OCI-LY3 (cell line): ENCODE data around the gene PCDHGA7.
"Not testable (repeated sequence)": the region's sequence is repeated elsewhere in the genome, so short reads cannot be mapped to it uniquely, and the experiment has no call there.

Experiments used
- H2AFZ ChIP-seq: fragments of 200-600, 300-600 bp; shearing (Covaris generic); 2 replicates; pipeline ENCODE4 v1.6.0; 2014; ENCODE audit warnings: antibody characterized with exemption, low read depth, low read length
- H3K27ac ChIP-seq: fragments of 200-600, 300-600 bp; sonication (generic); 2 replicates; pipeline ENCODE4 v1.5.1; 2014; ENCODE audit warnings: mild to moderate bottlenecking, low read length, moderate library complexity, mixed read lengths
- H3K27me3 ChIP-seq: fragments of 200-600, 300-600 bp; sonication (generic); 2 replicates; pipeline ENCODE4 v1.6.1; 2014; ENCODE audit warnings: low read depth, low read length, mixed read lengths
- H3K36me3 ChIP-seq: fragments of 200-600, 300-600 bp; sonication (generic); replicated peaks from 2 replicates; pipeline ENCODE3; 2014; ENCODE audit warnings: low read depth, low read length, mixed read lengths
- H3K4me1 ChIP-seq: fragments of 300-600, 200-600 bp; sonication (generic); 2 replicates; pipeline ENCODE4 v1.6.1; 2014; ENCODE audit warnings: low read length, mixed read lengths
- H3K4me2 ChIP-seq: fragments of 200-600, 300-600 bp; sonication (generic); 2 replicates; pipeline ENCODE4 v1.6.1; 2014; ENCODE audit warnings: low read length, mixed read lengths
- H3K4me3 ChIP-seq: fragments of 300-600, 200-600 bp; sonication (generic); 2 replicates; pipeline ENCODE4 v1.5.1; 2014; ENCODE audit warnings: antibody characterized with exemption, mild to moderate bottlenecking, low read length, moderate library complexity
- H3K79me2 ChIP-seq: fragments of 300-600, 200-600 bp; shearing (Covaris generic); 2 replicates; pipeline ENCODE4 v1.6.1; 2014; ENCODE audit warnings: mild to moderate bottlenecking, low read length, mixed read lengths
- H3K9ac ChIP-seq: fragments of 300-600, 200-600 bp; shearing (Covaris generic); 2 replicates; pipeline ENCODE4 v1.6.0; 2014; ENCODE audit warnings: mild to moderate bottlenecking, low read length, moderate library complexity
- H3K9me3 ChIP-seq: fragments of 200-600, 300-600 bp; shearing (Covaris generic); 2 replicates; pipeline ENCODE4 v1.6.1; 2014; ENCODE audit warnings: low read length, mixed read lengths; ENCODE audit not compliant: insufficient read depth
- H4K20me1 ChIP-seq: fragments of 200-600, 300-600 bp; sonication (generic); 2 replicates; pipeline ENCODE4 v1.6.1; 2016; ENCODE audit warnings: low read length, mixed read lengths; ENCODE audit not compliant: insufficient read depth
- CTCF ChIP-seq: fragments of 200-600, 300-600 bp; sonication (generic); IDR thresholded peaks from 2 replicates; pipeline ENCODE4 v1.5.1; 2014; ENCODE audit warnings: antibody characterized with exemption, low read length, low read depth
- EZH2phosphoT487 ChIP-seq: fragments of 200-600 bp; shearing (Covaris generic); IDR thresholded peaks from 2 replicates; pipeline ENCODE4 v1.6.1; 2018; ENCODE audit warnings: antibody characterized with exemption, mixed run types, low read depth

Gene PCDHGA7

GRCh38 chr5:141417494-141418172 lies 35.1 kb downstream of the PCDHGA7 start, which contains the start of gene PCDHGB7:
TSS of gene PCDHGB7 (plus strand) at chr5:141417677. CDS start at chr5:141417860, 183 bp downstream.
- not testable (repeated sequence) for H3K79me2 ChIP-seq, H3K4me2 ChIP-seq, H3K4me1 ChIP-seq, H3K9me3 ChIP-seq, H3K4me3 ChIP-seq, H3K27me3 ChIP-seq, H2AFZ ChIP-seq, H3K27ac ChIP-seq, H3K9ac ChIP-seq, H4K20me1 ChIP-seq, H3K36me3 ChIP-seq
- TF ChIP-seq CTCF, result peak; percentile 36

GRCh38 chr5:141419074-141419880 lies 36.7 kb downstream of the PCDHGA7 start:
- no peak overlapping the region for H2AFZ ChIP-seq
- H3K79me2 ChIP-seq, result no peaks in the 10 kb centered on the region
- no peaks in the 10 kb centered on the region for H3K9me3 ChIP-seq
- H3K4me1 ChIP-seq, result no peaks in the 10 kb centered on the region
- TF ChIP-seq CTCF, result no peak
- no peak for TF ChIP-seq EZH2phosphoT487
- no peaks in the 10 kb centered on the region for H3K36me3 ChIP-seq
- H3K27ac ChIP-seq, result no peak overlapping the region
- H3K27me3 ChIP-seq, result no peaks in the 10 kb centered on the region
- no peak overlapping the region for H3K4me2 ChIP-seq
- no peaks in the 10 kb centered on the region for H4K20me1 ChIP-seq
- H3K9ac ChIP-seq, result no peak overlapping the region
- H3K4me3 ChIP-seq, result no peak overlapping the region

GRCh38 chr5:141420855-141421488 lies 38.4 kb downstream of the PCDHGA7 start, which contains the start of gene PCDHGA11:
TSS of gene PCDHGA11 (plus strand) at chr5:141421051. CDS start at chr5:141421228, 177 bp downstream.
- no peaks in the 10 kb centered on the region for H3K9me3 ChIP-seq
- H3K27me3 ChIP-seq, result no peaks in the 10 kb centered on the region
- no peak for TF ChIP-seq EZH2phosphoT487
- TF ChIP-seq CTCF, result peak; percentile 65
- no peak within 1 kb of the TSS for H3K27ac ChIP-seq
- peak within 1 kb of the TSS; percentile 61 for H3K9ac ChIP-seq
- no peaks in the 10 kb centered on the region for H3K79me2 ChIP-seq
- no peaks in the 10 kb centered on the region for H4K20me1 ChIP-seq
- peak within 1 kb of the TSS; percentile 89 for H3K4me2 ChIP-seq
- H2AFZ ChIP-seq, result peak within 1 kb of the TSS; percentile 95
- H3K4me3 ChIP-seq, result peak within 1 kb of the TSS; percentile 93
- no peaks in the 10 kb centered on the region for H3K36me3 ChIP-seq
- H3K4me1 ChIP-seq, result no peaks in the 10 kb centered on the region

GRCh38 chr5:141421489-141421855 lies 38.9 kb downstream of the PCDHGA7 start:
- Histone ChIP-seq H2AFZ (peak overlapping the region; percentile 95), H3K79me2 (no peaks in the 10 kb centered on the region), H3K27ac (no peak overlapping the region), H3K4me2 (peak overlapping the region; percentile 89), H4K20me1 (no peaks in the 10 kb centered on the region), H3K27me3 (no peaks in the 10 kb centered on the region), H3K4me1 (no peaks in the 10 kb centered on the region), H3K9me3 (no peaks in the 10 kb centered on the region), H3K4me3 (peak overlapping the region; percentile 93), H3K36me3 (no peaks in the 10 kb centered on the region), H3K9ac (peak overlapping the region; percentile 61)
- no peak for TF ChIP-seq CTCF
- TF ChIP-seq EZH2phosphoT487, result no peak
